Measurements from ENCODE around the gene DNASE1.
"Not testable (repeated sequence)": the region's sequence is repeated elsewhere in the genome, so short reads cannot be mapped to it uniquely, and the experiment has no call there.

Gene DNASE1

DNA sequence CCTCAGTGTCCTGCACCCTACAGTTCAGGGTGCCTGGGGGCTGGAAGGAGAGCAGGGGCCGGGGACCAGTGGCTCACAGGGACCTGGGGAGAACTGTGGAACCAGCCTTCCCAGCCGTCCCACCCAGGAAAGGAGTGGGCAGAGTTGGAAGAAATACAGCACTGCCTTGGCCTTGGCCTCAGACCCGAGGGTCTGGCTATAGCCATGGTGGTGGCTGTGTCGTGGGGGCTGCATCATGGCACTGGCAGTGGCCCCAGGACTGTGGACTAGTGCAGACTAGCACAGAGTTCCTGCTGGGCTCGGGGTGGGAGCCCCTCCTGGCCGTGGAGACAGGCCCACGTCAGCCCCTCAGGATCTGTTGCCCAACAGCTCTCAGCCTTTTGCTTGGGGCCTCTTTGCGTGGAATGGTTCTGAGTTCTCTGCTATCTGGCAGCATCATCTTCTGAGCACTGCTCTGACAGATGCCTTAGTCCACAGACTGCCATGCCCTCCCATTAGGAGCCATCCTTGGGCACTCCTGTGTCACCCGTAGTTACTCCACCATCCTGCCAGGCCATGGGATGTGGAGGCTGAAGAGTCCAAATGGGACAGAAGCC lies 12.6 kb upstream of the DNASE1 start:
- no peak for DNase-seq

DNA sequence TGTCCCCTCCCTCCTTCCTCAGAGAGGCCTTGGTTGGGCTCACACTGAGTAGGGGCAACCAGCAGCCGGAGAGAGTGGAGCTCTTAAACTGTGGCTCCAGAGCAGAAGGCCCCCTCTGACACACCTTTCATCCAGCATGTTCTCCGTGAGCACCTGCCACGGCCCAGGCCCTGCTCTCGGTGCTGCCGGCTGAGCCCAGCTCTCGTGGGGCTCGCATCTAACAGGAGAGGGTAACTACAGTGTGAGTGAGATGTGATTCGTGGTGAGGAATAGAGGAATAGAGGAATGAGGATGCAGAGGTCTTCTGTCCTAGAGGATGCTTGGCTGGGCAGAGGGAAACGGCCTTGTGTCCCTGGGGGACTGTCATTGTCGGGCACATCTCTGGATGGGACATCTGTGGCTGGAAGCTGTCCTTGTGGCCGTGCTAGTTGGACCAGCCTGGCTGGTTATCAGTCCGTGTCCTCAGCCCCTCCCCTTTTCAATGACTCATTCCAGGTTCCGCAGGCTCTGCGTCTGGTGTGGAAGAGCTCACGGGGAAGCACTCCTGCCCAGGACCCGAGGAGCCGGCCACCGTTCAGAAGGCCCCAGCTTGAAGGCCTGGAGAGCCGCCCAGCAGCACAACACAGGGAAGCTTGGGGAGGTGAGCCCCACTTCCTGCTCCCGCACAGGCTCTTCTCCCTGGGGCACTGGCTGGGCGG lies 11.9 kb upstream of the DNASE1 start:
- peak; percentile 23 for DNase-seq

DNA sequence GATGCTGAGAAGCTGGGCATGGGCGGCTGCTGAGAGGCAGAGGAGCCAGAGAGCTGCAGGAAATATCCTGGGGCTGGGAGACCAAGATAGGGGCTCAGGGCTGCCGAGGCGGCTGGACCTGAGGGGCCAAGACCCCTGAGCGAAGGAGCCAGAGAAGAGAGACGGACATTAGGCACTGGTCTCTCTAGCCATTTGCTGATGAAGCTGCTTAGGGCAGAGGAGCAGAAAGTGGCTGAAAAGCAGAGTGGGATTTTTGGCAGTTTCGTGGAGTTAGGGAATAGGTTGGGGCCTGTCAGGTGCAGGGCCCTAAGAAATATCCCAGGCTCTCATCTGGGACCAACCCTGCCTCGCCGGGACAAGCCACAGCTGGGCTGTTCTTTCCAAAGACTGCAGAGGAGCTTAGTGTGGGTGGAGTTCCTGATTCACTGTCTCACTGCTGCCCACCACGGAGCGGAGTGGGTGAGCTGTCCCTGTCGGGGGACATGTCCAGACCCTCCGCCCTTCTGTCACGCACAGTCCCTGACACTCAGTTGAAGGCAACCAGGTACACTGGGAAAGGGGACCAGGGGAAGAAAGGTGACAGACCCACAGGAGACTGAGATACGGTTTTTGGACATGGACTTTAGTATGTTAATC lies 11.3 kb upstream of the DNASE1 start:
- no peak for DNase-seq

DNA sequence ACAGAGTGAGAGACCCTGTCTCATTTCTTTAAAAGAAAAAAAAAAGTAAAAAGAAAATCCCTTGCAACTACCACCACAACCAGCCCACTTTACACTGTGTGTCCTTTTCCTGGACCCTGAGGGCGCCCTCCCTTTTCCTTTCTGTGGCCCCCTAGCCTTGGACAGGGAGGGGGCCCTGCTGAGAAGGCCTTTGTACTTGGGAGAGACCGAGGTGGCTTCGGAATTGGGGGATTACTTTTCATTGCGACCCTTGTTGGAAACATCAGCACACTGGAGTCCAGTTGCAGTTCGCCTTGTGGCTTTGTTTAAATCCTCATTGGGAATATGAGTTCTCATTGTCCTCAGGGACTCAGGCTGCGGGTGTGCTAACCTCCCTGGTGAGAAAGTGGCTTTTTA lies 9.4 kb upstream of the DNASE1 start:
- no peak for DNase-seq

DNA sequence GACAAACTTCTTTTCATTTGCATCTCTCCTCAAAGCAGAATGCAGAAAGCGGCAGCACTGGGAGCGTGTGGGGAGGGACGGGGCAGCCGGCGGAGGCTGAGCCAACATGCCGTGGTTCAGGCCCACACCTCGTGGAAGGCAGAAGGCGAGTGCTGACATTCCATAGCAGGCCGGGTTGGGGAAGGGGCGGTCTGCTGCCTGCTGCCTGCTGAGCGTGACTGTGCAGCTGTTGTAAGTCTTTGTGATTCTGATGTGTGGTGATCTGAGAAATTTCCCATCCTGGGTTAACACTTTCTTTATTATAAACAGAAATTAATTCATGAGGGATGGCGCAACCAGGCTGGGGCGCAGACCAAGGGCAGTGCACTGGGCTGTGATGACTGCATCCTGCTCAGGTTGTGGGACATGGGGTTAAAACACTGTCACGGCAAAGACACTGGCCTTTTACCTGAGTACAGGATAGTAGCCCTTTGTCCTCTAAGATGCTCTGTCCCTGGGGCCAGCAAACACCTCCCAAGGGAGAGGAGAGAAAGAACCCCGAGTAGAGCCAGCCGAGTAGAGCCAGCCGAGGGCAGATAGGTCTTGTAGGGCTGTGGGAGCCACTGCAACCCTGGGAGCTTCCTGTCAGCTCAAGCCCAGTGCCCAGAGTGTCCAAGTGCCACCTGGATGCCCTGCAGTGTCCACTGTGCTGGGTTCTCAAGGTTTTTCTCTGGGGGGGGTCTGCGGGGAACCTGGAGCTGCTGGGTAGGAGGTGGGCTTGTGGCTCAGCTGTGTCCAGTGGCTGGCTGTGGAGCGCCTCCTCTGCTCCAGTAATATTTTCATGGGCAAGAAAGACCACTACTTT lies 8.8 kb upstream of the DNASE1 start:
- DNase-seq, result no peak

DNA sequence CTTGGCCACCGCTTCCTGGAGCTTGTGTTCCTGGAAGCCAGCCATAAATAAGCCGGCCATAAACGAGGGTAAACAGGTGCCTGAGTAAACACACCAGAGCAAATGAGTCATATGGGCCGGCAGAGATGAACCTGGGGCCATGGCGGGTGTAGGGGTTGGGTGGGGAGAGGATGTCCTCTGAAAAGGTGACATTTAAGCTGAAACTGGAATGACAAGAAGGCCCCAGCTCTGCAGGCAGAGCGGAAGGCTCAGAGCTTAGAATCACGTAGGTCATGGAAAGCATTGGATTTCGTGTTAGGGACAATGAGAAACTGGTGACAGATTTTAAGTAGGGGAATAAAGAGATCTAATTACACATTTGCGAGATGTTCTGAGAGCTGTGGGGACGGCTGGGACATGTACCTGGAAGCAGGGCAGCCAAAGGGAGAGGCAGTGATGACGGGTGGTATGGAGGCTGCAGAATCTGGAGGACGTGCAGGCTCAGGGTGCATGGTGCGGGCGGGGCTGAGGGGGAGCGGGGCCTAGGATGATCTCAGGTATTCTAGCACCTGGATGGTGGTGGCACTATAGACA lies 8.1 kb upstream of the DNASE1 start:
- no peak for DNase-seq

DNA sequence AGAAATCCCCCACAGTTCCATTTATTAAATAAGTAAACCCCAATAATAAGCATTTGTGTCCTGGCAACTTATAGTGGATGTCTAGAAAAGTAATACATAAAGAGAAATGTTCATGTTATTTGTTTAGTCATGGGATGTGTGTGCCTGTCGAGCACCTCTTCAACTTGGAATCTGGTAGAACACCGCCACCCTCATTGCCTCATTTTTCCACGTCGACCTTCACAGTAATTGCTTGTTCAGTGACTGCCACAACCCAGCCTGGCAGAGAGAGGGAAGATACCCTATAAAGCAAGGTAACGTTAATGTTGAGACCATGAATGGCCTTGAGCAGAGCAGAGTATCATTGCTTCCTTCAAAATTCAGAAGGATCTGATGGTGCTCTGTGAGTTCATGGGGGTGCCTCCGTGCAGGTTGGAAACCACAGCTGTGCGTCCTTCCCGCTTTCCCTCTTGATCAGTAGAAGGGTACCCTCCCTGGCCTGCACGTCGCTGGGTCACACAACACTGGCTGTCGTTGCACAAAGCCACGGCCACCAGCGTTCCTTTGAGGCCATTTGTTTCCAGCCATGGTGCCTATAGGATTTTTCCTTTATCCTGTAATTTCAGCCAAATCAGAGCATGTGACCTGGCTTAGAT lies 3.7 kb upstream of the DNASE1 start:
- no peak for DNase-seq

DNA sequence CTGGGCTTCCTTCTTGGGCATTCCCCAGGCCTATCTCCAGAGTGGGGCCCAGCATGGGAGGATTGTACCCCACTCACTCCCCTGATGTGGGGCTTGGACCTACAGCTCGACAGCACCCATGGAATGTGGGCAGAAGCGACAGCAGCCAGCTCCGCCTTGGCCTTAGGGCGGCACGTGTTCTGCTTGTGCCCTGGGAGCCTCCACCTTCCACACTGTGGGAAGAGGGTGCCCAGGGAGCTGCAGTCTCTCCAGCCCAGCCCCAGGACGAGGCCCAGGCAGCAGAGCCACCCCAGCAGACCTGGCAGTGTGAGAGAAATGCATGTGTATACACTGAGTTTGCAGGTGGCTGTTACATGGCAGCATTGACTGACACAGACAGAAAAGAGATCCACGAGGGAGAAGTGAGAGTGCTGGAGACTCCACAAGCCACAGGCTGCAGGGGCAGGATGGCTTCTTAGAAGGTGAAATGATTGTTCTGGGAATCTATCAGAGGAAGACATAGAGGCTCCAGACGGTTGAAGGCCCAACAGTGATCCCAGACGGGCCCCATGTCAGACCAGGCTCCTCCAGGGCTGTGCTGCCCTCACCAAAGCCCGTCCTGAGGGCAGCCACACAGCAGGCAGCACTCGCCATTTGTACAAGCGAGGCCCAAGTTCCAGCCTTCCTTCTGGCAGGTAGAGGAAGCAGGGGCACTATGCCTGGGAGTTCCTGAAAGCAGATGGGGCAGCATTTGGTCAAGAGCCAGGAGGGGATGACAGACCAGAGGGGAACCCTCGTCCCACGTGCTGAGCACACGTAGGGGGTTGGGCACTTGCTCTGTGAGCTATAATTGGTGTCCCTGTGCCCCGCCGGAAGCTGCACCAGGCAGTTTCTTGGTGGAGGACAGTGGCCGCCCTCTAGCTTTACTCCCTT lies 2.8 kb upstream of the DNASE1 start:
- DNase-seq, result no peak

DNA sequence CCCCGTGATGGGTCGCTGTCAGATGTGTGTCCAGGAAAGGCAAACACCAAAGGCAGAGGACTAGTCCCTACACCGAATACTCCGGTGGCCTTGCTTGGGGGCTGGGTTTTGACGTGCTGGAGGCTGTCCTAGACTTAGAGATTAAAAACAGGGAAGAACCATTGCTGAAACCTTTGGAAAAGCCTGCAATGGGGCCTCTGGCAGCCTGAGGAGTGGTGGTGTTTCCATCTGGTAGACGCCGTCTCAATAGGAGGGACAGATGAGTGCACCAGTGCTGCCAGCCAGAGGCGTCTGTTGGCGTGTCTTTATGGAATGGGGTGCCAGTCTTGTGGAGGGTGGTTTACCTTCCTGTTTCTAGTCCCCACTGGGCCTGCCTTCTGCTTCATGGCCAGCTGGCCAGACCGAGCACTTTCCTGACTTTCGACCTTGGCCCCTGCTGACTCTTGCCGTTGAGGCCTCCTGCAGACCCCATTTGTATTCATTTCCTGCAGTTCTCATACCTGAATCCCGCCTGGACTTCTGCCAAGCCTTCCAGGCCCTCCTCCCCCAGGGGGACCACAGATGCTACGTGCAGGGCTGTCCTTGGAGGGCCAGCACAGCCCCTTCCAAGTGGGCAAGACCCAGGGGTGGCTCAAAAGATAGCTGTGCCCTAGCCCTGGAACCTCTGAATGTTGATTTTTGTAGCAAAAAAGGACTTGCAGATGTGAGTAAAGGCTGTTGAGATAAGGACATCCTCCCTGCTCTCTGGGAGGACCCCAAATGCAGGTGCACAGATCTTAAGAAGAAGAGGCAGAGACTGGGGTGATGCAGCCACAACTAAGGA lies 1.9 kb upstream of the DNASE1 start:
- DNase-seq, result no peak

DNA sequence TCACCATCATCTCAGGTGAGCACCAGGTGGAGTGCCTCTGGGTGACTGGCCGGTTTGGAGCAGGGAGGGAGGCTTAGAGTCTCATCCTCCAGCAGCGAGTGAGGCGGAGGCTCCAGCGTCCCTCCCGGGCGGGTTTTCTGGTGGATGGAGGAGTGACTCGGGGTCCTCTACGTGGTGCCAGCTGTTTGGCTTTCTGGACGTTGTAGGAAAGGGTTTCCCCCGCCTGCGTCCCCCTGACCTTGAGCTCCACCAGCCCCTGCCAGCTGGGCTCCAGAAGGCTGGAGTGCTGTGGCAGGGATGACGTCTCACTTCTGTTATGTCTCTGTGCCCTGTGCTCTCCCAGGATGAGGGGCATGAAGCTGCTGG lies 522 bp downstream of the DNASE1 start:
- DNase-seq, result no peak

DNA sequence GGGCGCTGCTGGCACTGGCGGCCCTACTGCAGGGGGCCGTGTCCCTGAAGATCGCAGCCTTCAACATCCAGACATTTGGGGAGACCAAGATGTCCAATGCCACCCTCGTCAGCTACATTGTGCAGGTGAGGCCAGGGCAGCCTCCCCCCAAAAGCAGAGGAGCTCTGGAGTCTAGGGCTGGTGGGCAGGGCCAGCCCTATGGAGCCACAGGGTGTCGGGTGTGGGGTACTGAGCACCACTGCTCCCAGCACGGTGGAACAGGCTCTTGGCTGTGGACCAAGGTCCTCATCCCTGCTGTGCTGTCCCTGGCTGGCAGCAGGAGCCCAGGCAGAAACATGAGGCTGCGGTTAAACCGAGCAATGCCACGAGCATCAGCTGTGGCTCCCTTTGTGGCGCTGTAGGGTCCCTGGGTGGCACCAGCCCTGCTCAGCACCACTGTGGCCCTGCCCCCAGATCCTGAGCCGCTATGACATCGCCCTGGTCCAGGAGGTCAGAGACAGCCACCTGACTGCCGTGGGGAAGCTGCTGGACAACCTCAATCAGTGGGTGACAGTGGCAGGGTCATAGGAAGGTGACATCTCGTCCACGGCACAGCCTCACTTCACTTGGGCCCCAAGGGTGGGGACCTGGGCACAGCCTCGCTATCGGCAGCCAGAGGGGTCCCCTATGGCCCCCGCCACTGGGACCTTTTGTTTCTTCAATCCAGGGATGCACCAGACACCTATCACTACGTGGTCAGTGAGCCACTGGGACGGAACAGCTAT lies 1.1 kb downstream of the DNASE1 start:
- DNase-seq, result no peak

DNA sequence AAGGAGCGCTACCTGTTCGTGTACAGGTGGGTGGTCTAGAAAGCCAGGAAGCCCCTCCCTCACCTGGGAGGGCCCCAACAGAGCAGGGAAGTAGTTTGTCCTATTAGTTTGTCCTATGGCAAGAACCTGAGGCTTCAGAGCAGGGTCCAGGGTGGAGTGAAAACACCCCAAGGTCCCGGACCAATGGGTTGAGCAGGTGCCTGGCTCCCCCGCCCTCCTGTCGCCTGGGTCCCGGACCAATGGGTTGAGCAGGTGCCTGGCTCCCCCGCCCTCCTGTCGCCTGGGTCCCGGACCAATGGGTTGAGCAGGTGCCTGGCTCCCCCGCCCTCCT lies 1.6 kb downstream of the DNASE1 start:
- not testable (repeated sequence) for DNase-seq

DNA sequence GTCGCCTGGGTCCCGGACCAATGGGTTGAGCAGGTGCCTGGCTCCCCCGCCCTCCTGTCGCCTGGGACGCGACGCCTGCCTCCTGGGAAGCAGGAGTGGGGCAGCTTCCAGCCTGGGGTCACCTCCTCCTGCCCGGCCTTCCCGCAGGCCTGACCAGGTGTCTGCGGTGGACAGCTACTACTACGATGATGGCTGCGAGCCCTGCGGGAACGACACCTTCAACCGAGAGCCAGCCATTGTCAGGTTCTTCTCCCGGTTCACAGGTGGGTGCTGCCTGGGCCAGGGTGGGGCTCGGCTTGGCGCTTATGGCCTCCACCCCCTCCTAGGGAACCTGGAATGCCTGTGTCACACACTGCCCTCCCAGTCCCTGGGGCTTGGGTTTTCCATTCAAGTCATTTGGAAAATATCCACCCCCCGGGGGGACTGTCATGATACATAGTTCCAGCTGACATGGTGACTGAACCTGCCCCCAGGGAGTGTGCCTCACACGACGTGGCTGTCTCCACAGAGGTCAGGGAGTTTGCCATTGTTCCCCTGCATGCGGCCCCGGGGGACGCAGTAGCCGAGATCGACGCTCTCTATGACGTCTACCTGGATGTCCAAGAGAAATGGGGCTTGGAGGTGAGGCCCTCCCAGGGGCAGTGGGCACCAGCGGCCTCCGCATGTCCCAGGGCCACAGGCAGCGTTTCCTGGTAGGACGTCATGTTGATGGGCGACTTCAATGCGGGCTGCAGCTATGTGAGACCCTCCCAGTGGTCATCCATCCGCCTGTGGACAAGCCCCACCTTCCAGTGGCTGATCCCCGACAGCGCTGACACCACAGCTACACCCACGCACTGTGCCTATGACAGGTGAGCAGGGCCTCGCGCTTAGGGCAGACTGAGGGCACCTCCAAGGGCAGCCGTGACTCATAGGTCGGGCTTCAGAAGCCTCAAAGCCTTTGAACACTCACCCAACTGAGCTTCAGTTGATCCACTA lies 2.3 kb downstream of the DNASE1 start:
- no peak for DNase-seq

DNA sequence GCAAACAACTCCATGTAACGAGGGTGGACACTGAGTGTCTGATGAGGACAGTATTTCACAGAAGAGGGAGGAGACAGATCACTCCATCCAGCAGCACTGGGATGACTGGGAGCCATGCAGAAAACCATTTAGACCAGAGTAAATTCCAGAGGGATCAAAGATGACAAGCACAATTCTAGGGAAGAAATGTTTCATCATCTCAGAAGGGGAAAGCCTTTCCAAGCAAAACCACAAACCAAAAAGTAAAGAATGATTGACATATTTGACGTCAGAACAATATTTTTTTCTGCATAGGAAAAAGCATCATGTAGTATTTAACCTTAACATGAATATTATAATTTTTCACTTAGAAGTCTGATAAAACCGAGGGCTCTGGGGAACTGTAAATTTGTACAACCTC lies 4.8 kb downstream of the DNASE1 start:
- no peak for DNase-seq

DNA sequence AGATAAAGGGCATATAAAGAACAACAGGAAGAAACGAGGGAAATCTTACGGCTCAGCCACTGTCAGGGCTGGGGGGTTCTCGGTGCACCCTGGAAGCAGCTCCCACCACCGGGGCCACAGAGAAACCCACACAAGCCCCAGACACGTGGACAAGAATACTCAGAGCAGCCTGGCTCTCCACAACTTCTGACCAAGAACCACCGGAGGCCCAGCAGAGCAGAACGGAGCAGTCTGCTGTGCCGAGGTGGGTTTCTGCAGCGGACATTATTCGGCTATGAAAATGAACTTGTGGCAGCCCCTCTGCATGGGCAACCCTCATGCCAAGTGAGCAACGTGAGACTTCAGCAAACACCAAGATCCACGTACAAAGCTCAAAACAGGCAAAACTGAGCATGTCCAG lies 6.8 kb downstream of the DNASE1 start:
- DNase-seq, result no peak

DNA sequence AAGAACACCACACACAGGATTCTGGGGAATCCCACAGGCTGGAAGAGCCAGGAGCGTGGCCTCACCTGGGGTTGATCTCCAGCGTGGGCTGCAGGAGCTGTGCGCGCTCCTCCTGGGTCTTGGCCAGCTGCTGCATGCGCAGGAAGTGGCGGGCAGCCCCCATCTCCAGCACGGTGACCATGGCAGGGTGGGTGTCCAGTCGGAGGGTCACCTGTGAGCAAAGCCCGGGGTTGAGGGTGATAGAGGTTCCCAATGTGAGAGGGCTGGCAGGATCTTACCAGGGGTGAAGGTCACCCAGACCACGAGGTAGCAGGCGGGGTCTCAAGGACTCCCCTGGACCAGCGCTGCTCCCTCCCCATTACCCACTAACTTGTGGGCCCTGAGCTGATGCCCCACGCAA lies 7.4 kb downstream of the DNASE1 start:
- no peak for DNase-seq

DNA sequence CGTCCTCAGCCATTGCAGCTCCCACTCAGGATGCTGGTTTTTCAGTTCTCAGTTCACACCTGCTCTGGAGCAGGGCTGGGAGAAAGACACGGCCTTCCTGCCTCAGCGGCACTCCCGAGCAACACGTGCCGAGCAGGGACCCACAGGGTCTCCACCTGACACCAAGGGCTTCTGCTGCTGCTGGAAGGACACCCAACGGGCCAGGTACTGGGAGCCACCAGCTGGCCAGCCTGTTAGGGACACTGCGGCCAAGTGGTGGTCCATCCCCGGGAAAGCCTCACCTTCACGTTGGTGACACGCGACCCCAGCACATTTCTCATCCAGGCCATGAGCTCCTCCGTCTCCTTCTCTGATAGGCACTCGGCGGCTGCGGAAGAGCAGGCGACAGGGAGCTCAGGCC lies 8.1 kb downstream of the DNASE1 start:
- no peak for DNase-seq

DNA sequence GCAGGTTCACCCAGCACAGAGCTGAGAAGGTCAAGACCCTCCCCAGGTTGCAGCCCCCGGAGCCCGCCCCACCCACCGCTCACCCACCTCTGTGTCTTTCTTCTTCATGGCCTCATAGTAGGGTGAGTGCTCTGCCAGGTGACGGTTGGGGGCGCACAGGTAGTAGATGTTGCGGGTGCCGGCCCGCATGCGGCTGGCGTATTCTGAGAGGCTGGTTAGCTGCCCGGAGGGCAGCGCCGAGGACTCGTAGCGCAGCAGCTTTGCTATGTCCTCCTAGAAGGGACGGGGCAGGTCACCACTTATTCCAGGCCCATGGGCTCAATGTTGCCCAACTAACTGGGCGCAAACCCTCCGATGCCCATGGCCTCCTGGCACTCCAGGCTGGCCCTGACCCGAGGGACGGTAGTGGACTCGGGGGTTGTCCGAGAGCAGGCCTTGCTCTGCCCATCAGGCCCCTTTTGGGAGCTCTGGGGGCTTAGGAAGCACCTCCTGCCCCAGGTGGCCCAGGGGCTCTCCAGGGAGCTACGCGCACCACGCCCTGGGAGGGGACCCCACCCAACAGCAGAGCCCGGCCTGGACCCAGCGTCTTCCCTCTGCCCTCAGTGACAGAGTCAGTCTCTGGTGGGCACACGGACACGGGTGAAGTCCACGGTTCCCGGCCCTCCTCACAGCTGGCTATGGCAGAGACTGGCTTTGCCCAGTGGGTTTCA lies 9.9 kb downstream of the DNASE1 start:
- DNase-seq, result no peak

All from EL (cell line).